IPS-NIHi7 (cell line): ENCODE results near the gene FOSL1.

Experiments used
- DNase-seq: peaks from one replicate; pipeline ENCODE4 v3.0.0; 2012; ENCODE audit warnings: mixed read lengths; ENCODE audit errors: extremely low spot score

FOSL1 gene

DNA sequence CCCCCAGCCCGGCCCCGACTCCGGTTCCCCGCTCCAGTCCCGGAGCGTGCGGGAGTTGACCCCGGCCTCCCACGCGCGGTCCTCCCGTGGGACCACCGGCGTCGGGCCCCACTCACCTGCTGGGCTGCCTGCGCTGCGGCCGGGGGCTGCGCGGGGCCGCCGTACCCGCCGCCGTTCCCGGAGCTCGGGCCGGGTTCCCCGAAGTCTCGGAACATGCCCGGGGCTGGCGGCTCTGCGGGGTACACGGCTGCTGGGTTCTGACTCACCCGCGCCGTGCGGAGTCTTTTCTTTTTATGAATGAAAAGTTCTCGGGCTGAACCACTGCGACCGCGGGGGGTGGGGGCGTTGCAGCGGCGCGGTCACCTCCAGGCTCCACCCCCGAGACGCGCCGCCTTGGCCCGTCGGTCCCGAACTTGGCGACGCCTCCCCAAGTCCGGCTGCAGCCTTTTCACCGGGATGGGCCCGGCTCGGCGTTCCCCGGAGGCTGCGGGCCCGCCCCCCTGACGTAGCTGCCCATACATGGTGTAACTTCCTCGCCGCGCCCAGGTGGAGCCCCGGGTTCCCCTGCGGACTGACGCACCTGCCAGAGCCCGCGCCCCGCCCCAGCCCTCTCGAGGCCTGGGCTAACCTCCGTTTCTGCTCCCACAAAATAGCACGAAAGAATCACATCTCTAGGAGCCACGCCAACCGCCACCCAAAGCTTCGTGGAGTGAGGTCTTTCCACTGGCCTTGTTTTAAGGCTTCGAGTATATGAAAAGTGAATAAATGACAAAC, at the start of gene FOSL1:
Gene FOSL1 (minus strand): TSS at position 264 of the 774 bp plus-strand sequence. CDS start 49 bp downstream, at position 215.
- peak; percentile 92 for DNase-seq

DNA sequence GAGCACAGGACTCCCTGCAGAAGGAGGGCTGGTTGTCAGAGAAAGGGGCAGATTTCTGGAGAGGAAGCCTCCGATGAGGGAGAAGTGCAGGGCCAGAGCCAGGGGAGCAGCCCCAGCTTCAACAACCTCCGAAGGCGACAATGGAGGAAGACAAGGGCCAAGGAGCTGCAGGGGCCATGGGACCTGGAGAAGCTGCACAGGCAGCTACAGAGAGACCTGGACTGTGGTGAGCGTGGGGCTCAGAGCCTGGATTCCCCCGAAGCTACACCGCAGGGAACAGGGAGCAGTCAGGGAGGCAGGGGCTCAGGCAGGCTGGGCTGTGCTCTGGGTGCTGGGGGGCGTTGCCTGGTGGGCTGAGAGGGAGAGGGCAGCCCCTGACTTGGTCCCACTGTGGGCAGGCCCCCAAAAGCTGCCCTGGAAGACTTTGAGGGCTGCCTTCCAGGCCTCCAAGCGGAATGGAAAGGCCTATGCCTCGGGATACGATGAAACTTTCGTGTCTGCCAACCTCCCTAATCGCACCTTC, 47.5 kb upstream of the FOSL1 start:
- DNase-seq, result no peak

DNA sequence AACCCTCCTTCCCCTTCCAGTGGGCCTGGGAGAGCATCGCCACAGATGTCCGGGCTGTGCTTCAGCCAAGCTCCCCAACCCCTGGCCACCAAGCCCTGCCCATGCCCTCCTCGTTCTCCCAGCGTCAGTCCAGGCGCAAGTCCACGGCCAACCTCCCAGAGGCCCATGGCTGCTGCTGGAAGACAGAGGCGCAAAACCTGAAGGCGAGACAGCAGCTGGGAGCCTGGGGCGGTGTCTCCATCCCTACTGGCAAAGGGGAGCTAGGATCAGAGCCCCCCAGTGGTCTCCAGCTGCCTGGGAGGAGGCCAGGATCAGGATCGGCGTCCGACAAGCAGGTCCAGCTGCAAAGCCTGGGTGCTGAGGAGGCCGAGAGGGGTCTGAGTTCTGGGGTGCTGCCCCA, 46.9 kb upstream of the FOSL1 start:
- no peak for DNase-seq

DNA sequence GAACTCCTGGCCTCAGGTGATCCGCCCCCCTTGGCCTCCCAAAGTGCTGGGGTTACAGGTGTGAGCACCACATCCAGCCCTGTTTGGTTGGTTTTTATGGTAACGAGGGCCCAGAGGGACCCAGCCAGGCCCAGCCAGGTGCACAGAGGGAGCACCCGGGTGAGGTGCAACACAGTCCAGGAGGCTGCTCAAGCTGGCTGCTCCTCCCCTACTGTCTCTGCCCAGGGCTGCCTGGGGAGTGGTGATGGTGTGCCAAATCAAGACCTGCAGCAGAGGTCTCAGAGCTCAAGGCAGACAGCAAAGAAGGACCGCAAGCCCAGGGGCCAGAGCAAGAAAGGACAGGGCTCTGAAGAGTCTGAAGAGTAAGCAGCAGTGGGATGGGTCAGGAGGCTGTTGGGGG, 46.5 kb upstream of the FOSL1 start:
- no peak for DNase-seq

DNA sequence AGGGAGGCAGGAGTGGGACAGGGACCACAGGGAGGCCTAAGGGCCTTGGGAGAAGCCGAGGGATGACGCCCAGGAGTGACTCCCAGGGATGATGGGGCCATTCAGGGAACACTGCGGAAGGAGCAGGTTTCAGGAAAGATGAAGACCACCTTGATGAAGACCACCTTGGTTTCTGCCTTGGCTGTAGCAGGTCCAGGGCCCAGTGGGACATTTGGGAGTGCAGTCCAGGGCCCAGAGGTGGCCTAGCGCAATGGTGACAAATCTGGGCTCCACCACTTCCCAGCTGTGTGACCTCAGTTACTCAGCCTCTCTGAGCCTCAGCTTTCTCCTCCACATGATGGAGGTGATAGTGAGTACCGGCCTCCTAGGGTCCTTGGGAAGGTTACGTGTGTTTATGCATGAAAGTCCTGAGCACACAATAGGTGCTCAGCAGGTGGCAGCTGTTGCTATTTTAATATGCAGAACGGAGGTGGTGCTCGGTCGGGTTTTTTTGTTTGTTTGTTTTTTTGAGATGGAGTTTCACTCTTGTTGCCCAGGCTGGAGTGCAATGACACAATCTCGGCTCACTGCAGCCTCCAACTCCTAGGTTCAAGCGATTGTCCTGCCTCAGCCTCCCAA, 45.9 kb upstream of the FOSL1 start:
- no peak for DNase-seq

DNA sequence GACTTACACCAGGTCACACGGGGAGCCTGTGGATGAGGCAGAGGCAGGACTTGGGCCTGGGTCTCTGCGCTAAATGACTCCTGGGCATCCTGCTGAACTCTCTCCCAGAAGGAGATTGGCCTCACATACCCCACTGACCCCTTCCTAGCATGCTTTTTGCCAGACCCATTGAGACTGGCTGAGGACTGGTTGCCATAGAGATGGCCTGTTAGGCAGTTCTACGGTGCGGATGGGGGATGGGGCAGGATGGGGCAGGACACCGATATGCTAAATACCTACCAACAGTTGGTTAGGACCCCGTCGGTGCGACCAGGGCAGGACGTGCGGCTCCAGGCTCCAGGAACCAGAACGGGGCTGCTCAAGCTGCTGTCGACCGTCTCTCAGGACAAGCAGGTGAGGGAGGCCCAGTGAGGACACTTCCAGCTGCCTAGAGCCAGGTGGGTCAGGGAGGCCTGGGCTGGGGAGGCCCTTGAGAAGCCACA, 45.3 kb upstream of the FOSL1 start, which contains the start of gene TSGA10IP:
Gene TSGA10IP (plus strand): TSS at position 51 of the 482 bp plus-strand sequence. CDS start 196 bp downstream, at position 247.
- DNase-seq, result peak; percentile 79

DNA sequence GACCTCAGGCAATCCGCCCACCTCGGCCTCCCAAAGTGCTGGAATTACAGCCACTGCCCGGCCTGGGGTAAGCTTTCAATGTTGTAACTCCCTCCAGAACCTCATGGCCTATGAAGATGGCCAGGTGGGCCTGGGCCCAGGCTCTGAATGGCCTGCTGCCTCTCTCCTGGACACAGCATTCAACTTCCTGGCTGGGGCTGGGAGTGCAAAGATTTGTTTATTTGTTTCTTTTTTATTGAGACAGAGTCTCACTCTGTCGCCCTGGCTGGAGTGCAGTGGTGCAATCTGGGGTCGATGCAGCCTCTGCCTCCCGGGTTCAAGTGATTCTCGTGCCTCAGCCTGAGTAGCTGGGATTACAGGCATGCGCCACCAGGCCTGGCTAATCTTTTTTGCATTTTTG, 44.6 kb upstream of the FOSL1 start:
- no peak for DNase-seq

DNA sequence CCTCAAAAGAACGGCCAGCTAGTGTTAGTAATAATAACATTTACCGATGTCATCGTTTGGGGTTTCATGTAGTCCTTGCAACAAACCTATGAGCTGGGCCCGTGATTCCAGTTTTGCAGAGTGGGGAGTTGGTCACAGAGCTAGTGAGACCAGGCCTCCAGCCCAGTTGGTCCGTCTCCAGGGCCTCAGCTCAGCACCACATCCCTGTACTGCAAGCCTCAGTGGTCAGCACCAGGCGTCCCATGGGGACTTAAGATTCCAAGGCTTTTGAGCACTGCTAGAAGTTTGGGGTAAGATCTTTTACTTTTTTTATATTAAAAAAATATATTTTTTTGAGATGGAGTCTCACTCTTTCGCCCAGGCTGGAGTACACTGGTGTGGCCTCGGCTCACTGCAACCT, 44.0 kb upstream of the FOSL1 start:
- no peak for DNase-seq

DNA sequence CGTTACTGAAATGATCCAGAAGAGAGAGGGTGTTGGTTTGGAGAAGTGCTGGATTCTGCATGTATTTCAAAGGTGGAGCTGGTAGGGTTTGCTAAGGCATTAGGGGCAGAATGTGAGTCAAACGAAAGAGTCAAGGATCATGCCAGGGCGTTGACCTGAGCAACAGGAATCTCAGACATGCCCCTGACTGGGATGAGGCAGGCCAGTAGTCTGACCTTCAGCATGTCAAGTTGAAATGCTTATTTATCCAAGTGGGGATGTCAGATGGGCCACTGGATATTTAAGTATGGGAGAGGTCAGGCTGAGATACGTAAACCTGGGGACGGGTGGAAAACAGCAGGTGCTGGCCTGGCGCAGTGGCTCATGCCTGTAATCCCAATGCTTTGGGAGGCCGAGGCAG, 42.3 kb upstream of the FOSL1 start:
- no peak for DNase-seq

DNA sequence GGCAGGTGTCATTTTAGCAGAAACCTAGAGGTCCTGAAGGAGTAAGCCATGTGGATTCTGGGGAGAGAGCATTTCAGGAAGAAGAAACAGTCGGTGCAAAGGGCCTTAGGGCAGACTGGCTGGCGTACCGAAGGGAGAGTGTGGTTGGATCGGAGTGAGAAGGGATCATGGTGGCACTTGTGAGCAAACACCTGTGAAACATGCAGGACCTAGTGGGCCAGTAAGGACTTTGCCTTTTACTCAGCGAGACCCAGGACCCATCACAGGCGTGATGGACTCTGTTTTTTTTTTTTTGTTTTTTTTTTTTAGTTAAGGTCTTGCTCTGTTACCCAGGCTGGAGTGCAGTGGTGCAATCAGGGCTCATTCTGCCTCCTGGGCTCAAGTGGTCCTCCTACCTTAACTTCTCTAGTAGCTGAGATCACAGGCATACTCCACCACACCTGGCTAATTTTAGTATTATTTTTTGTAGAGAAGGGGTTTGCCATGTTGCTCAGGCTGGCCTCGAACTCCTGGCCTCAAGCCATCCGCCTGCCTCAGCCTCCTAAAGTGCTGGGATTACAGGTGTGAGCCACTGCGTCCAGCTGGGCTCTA, 41.6 kb upstream of the FOSL1 start:
- DNase-seq, result no peak

DNA sequence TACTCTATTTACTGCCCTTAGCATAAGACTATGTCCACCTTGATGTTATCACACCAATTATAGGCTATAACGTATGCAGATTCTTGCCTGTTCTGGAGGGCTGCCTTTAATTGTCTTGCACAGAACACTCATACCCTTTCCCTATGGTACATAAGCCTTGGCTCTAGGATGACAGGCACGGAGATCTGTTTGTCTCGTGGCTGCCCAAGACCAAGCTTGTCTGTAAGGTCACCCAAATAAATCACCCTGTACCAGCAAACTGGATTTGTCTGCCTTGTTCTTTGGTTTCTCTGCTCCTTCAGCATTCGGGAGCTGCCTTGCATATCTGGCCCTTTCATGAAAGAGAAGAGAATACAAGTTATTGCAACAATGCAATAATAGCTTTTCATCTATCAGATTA, 37.6 kb upstream of the FOSL1 start:
- DNase-seq, result no peak

DNA sequence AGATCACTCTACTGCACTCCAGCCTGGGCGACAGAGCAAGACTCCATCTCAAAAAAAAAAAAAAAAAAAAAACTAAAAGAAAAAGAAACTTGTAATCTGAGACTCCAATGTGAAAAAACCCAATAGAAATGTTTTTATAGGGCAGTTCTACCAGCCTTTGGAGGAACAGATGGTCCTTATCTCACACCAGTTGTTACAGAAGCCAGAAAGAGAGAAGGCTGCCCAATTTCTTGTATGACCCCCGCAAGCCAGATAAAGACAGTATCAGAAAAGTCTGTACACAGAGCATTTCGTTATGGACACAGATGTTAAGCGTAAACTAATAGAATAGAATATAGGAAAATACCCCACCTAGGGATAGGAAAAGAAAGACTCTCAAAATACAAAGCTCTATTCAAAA, 33.8 kb upstream of the FOSL1 start:
- DNase-seq, result no peak

DNA sequence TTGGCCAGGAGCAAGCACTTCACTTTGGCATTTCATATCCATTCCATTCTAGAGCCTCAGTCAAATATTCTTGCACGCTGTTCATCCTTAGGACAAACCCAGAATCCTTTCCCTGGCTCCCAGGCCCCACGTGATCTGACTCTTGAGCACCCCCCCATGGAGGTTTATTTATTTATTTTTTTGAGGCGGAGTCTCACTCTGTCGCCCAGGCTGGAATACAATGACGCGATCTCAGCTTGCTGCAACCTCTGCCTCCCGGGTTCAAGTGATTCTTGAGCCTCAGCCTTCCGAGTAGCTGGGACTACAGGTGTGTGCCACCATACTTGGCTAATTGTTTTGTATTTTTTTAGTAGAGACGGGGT, 32.4 kb upstream of the FOSL1 start:
- DNase-seq, result no peak

DNA sequence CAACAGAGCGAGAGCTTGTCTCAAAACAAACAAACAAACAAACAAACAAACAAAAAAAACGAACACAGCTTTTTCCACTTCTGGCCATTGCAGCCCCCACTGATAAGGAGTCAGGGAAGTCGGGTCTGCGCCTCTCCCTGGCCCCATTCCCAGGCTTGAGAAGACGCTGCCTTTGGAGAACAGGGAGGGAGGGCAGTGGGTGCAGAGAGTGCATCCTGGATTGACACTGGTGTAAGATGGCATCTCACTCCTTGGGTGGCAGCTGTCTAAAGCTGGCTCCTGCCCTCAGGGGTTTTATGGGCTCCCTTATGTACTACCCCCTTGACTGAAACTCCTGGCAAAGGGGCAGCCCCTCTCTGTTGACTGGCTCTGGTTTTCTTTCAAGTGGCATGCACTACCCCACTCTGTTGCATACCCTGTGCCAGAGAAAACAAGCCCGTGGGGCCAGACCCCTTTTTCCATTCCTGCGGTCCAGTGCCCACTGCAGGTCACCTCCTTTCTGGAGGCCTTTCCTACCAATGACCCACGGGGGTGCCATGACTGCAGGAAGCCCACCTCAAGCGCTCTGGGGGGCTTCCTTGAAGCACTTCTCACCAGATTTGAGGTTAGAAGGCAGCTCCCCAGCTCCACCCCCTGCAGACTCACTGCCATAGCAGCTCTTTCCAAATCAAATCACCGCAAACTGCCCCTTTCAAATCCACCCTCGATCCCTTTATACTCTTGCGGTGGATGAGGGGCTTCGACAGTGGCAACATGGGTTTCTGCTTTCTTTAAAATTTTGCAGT, 31.8 kb upstream of the FOSL1 start:
- no peak for DNase-seq

DNA sequence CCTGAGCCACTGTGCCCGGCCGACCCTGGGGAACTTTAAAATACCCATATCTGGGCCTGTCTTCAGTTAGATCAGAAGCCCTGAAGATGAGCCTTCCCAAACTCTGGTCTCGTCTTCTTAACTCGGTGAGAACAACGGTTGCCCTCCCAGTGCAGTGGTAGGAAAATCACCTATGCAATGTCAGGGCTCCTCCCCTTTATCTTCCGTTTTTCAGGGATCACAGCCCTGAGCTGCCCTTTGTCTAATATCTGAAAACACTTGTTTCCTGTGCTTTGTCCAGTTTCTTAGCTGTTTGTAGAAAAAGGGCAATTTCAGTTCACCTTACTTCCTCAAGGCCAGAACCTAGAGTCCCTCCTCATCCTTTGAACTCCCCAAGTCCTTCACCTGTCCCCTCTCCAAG, 28.5 kb upstream of the FOSL1 start:
- peak; percentile 5 for DNase-seq

DNA sequence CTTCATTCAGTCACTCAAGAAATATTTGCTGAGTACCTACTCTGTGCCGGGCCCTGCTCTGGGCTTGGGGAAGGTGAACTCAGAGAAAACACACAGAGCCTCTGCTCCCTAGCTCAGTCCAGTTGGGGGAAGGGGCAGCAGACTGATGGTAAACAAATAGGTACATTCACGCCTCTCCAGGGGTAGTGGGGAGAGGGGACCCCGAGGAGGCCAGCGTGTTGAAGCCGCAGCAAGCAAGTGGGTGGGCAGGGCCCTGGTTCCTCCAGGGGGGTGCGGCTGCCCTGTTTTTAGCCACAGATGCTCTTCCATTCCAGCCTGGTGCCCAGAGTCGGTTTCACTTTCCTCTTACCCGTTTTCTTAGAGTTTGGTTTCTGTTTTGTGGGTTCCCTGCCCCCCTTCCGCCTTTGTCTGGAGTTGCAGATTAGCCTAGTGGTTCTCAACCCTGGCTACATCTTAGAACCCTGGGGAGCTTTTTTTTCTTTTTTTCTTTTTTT, 27.8 kb upstream of the FOSL1 start:
- DNase-seq, result peak; percentile 9

DNA sequence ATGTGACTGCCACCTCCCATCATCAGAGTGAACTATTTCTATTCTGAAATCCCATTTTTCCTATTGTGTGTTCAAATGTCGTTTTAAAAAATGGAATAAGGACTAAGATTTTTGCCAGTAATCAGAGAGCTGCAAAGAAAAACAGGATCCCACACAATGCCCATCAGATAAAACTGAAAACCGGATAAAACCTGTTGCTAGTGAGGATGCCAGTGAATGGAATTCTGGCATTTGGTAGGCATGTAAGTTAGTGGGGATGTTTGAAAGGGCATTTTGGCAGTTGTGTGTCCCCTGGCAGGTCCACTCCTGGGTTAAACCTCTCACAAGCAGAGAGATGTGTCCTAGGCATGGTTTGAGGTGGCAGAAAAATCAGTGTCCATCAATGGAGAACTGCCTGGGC, 25.2 kb upstream of the FOSL1 start:
- no peak for DNase-seq

DNA sequence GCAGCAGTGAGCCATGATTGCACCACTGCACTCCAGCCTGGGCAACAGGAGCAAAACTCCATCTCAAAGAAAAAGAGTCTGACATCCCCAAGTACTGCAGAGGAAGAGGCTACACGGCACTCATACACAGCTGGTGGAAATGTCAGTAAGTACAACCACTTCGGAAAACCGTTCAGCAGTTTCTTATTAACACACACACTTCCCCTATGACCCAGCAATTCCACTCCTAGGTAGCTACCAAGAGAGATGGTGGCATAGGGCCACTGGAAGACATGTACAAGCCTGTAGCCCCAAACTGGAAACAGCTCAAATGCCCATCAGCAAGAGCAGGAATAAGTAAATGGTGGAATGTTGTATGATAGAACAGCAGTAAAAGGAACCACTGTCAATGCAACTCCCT, 22.4 kb upstream of the FOSL1 start:
- no peak for DNase-seq

DNA sequence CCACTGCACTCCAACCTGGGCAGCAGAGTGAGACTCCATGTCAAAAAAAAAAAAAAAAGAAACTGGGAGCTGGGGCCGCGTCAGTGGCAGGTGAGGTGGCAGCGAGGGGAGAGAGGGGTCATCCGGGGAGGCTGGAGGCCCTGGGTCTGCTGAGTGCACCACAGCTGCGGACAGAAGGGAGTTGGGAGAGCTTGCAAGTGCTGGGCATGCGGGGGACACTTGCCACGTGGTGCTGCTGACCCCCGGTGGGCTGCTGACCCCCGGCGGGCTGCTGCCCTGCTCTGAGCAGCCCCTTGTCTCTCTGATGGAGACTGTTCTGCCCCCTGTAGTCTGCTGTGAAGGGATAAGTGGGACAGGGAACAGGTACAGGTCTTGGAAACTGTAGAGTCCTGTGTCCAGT, 21.7 kb upstream of the FOSL1 start:
- DNase-seq, result no peak

DNA sequence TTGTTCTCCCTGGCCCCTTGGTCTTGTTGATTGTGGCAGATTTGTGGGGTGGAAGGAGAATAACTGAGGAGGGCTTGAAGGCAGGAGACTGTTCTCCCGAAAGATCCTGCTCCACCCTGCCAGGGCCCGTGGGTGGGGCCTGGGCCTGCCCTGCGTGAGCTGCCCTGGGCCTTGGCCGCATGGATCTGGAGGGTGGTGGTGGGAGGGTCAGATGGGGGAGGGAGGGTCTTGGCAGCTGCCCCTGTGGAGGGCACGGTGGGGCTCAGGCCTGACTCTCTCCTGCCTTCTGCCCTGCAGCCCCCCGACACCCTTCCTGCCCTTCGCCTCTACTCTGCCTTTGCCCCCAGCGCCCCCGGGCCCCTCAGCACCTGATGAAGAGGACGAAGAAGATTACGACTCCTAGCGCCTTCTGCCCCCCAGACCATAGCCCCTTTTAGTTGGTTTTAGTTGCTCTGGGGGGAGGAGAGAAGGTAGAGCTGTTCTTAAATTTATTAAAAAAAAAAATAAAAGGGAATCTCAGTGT, 20.9 kb upstream of the FOSL1 start:
- DNase-seq, result no peak

DNA sequence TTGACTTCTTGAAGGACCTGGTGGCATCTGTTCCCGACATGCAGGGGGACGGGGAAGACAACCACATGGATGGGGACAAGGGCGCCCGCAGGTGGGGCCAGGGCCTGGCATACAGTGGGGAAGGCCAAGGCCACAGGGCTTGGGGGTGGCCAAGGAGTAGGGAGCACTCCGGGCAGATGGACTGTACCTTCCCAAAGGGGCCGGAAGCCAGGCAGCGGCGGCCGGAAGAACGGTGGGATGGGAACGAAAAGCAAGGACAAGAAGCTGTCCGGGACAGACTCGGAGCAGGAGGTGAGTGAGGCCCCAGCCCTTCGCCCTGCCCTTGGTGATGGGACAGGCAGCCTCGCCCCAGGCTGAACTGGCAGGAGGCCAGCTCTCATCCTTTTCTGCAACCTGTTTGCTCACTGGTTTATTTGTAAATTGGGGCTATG, 20.2 kb upstream of the FOSL1 start:
- no peak for DNase-seq
